Transverse colon (tissue), 4 donors: Measurements from ENCODE around the gene SHKBP1. TPM values are rescaled to one million over a fixed set of nuclear protein-coding genes. Genes with fewer than 3 reads are reported as not detected.

Source experiments
- DNase-seq: peaks from one replicate; pipeline ENCODE4 v3.0.0-alpha.2; 2019
- H3K27ac ChIP-seq, 4 donors: fragments of 200-600 bp; sonication (generic); 2 replicates each; pipeline ENCODE4 v1.5.1; 2016 to 2018; ENCODE audit warnings: inconsistent platforms in 4 of 4
- H3K27me3 ChIP-seq: fragments of 200-600 bp; sonication (generic); 2 replicates; pipeline ENCODE4 v1.5.1; 2017; ENCODE audit warnings: inconsistent platforms
- H3K36me3 ChIP-seq, 4 donors: fragments of 200-600 bp; sonication (generic); 2 replicates each; pipeline ENCODE4 v1.5.1; 2017 to 2019; ENCODE audit warnings: inconsistent platforms in 4 of 4
- H3K4me1 ChIP-seq, 4 donors: fragments of 200-600 bp; sonication (generic); 2 replicates each; pipeline ENCODE4 v1.5.1; 2017 to 2020; ENCODE audit warnings: inconsistent platforms in 4 of 4
- H3K4me3 ChIP-seq, 4 donors: fragments of 200-600 bp; sonication (generic); 1 replicate in 1 of 4; 2 replicates in 3 of 4; pipeline versions ENCODE4 v1.5.1 to v1.6.1; 2017 to 2019; ENCODE audit warnings: inconsistent platforms in 4 of 4
- H3K9me3 ChIP-seq, 2 donors: fragments of 200-600 bp; sonication (generic); 2 replicates each; pipeline ENCODE4 v1.5.1; 2017 to 2019; ENCODE audit warnings: inconsistent platforms in 2 of 2
- CTCF ChIP-seq, 5 experiments: fragments of 200-600 bp in 3 of 5; fragments of 450-650 bp in 2 of 5; sonication (generic) in 3 of 5; IDR thresholded peaks; 1 replicate in 2 of 5; 2 replicates in 3 of 5; pipeline ENCODE4 v1.5.1; 2016 to 2017; ENCODE audit warnings: antibody characterized with exemption in 5 of 5, inconsistent platforms in 3 of 5, mild to moderate bottlenecking in 2 of 5, moderate library complexity in 1 of 5
- EP300 ChIP-seq: sonication (generic); formaldehyde crosslinking; IDR thresholded peaks from one replicate; pipeline ENCODE4 v1.6.1; 2017; ENCODE audit warnings: antibody characterized with exemption, low read depth
- POLR2A ChIP-seq: fragments of 450-650 bp; IDR thresholded peaks from one replicate; pipeline ENCODE4 v1.6.1; 2016; ENCODE audit warnings: antibody characterized with exemption, mild to moderate bottlenecking, moderate library complexity
- POLR2AphosphoS5 ChIP-seq, 3 donors: sonication (generic); formaldehyde crosslinking; IDR thresholded peaks; one replicate each; pipeline ENCODE4 v1.6.1; 2016; ENCODE audit warnings: antibody characterized with exemption in 3 of 3
- WGBS, 2 donors: methylation state at CpG; one replicate each; pipeline ENCODE4 v1.1.5; 2018; ENCODE audit warnings: low coverage in 1 of 2; 5-methylcytosine and 5-hydroxymethylcytosine counted together
- in situ Hi-C, 4 donors: fragments of 200-750 bp; cut with MboI; loops; one replicate each; pipeline versions ENCODE4 v1.15.0 to v1.15.1; 2017; ENCODE audit warnings: low sequenced_read_pairs in 3 of 4, low pct_ligation_motif_present in 1 of 4, low pct_unique_long_range_greater_than_20kb in 1 of 4
- intact Hi-C: fragments of 100-400 bp; cut with DNase I; formaldehyde crosslinking; loops from one replicate; pipeline ENCODE4 v1.15.1; 2023; ENCODE audit warnings: low total_unique reads
- total RNA-seq, 4 donors: library from RNA; depleted of rRNA; stranded (reverse); fragments of >200 nt; gene quantifications; one replicate each; pipeline ENCODE4 v1.1.0, GENCODE V29; 2016

The SHKBP1 gene
- total RNA-seq, 4 donors from 2014 or later = 58.7 to 111 (median 60.9) TPM

- 3% methylated on average over 37 of the region's 71 CpGs; no CpG with 5 or more reads in 1 of the 2 donors for WGBS, 2 donors
- DNase-seq = peak; percentile 93
These were observed 28.7 kb downstream of the SHKBP1 start for GRCh38 chr19:40605216-40605971.

GRCh38 chr19:40607311-40608239 is 30.9 kb downstream of the SHKBP1 start:
- intact Hi-C loops = no loop called here
- peak; percentile 84 for DNase-seq
- H3K9me3 ChIP-seq = no peaks in the 10 kb centered on the region
- H3K27me3 ChIP-seq = no peaks in the 10 kb centered on the region
- peaks cover 40 to 87% (median 81%) of the 10 kb centered on the region in 4 donors for H3K4me1 ChIP-seq
- peak in 2 of 3 donors; percentile 31 to 35 for TF ChIP-seq POLR2AphosphoS5 (IDR thresholded peaks at IDR 0.05)
- TF ChIP-seq CTCF (IDR thresholded peaks at IDR 0.05) = no peak
- peak; percentile 3 for TF ChIP-seq POLR2A
- TF ChIP-seq EP300 = peak; percentile 30
- peak overlapping the region; percentile 90 to 96 (median 91) for H3K27ac ChIP-seq
- H3K4me3 ChIP-seq = no peak overlapping the region
- 47 to 55% methylated on average over 2 to 31 of the region's 31 CpGs for WGBS, 2 donors
- in situ Hi-C loops = no loop called here
- no peaks in the 10 kb centered on the region for H3K36me3 ChIP-seq

More at GRCh38 chr19:40605216-40605971, 28.7 kb downstream of the SHKBP1 start:
- Histone ChIP-seq H3K36me3 (no peaks in the 10 kb centered on the region), H3K4me1 (peaks cover 42 to 93% (median 87%) of the 10 kb centered on the region in 4 donors), H3K4me3 (peak overlapping the region; percentile 24 to 51 (median 38)), H3K27ac (peak overlapping the region; percentile 90 to 96 (median 91)), H3K27me3 (peaks cover 12% of the 10 kb centered on the region), H3K9me3 (no peaks in the 10 kb centered on the region)
- peak in 2 of 5 experiments; percentile 22 to 43 for TF ChIP-seq CTCF (IDR thresholded peaks at IDR 0.05)
- TF ChIP-seq POLR2AphosphoS5 (IDR thresholded peaks at IDR 0.05) = peak; percentile 77 to 89 (median 78)
- peak; percentile 88 for TF ChIP-seq POLR2A
- TF ChIP-seq EP300 = peak; percentile 34
- in situ Hi-C loops (no loop called here), intact Hi-C loops (no loop called here)

- intact Hi-C loops (no loop called here), in situ Hi-C loops (no loop called here)
- TF ChIP-seq POLR2AphosphoS5 (IDR thresholded peaks at IDR 0.05) (no peak), POLR2A (no peak), CTCF (IDR thresholded peaks at IDR 0.05) (no peak)
- Histone ChIP-seq H3K27ac (peak overlapping the region; percentile 90 to 96 (median 91)), H3K4me1 (peaks cover 34 to 83% (median 76%) of the 10 kb centered on the region in 4 donors), H3K9me3 (no peaks in the 10 kb centered on the region), H3K4me3 (no peak overlapping the region), H3K27me3 (no peaks in the 10 kb centered on the region), H3K36me3 (no peaks in the 10 kb centered on the region)
- no peak for DNase-seq
- 88% methylated on average over 13 of the region's 14 CpGs; no CpG with 5 or more reads in 1 of the 2 donors for WGBS, 2 donors
These were observed 31.6 kb downstream of the SHKBP1 start for GRCh38 chr19:40608240-40608621.

- no peaks in the 10 kb centered on the region for H3K27me3 ChIP-seq
- peak overlapping the region in 2 of 4 donors; percentile 41 to 54 for H3K4me3 ChIP-seq
- in situ Hi-C loops = no loop called here
- H3K4me1 ChIP-seq = peaks cover 31 to 86% (median 73%) of the 10 kb centered on the region in 4 donors
- no peak for TF ChIP-seq POLR2A
- no peak for TF ChIP-seq POLR2AphosphoS5 (IDR thresholded peaks at IDR 0.05)
- no peak for TF ChIP-seq CTCF (IDR thresholded peaks at IDR 0.05)
- TF ChIP-seq EP300 = no peak
- no peaks in the 10 kb centered on the region for H3K36me3 ChIP-seq
- intact Hi-C loops = no loop called here
- 69 to 80% methylated on average over 4 of the region's 4 CpGs for WGBS, 2 donors
- H3K9me3 ChIP-seq = no peaks in the 10 kb centered on the region
- H3K27ac ChIP-seq = peak overlapping the region; percentile 88 to 91 (median 90)
- DNase-seq = no peak
These were observed 32.3 kb downstream of the SHKBP1 start for GRCh38 chr19:40608957-40609356.
